Posterior cingulate gyrus (tissue), 11 donors: ENCODE results near the gene ELAVL2.
A peak's percentile ranks its signal among the peaks of the same experiment; 100 is the strongest.
"Not testable (repeated sequence)": the region's sequence is repeated elsewhere in the genome, so short reads cannot be mapped to it uniquely, and the experiment has no call there.

Experiments
- DNase-seq, 10 donors: peaks; one replicate each; pipeline versions ENCODE4 v3.0.0 to v3.0.0-alpha.2; 2020 to 2021; ENCODE audit warnings: mixed read lengths in 3 of 10
- intact Hi-C: fragments of 100-400 bp; cut with DNase I; formaldehyde crosslinking; loops from one replicate; pipeline ENCODE4 v1.15.1; 2023

Gene ELAVL2

DNA sequence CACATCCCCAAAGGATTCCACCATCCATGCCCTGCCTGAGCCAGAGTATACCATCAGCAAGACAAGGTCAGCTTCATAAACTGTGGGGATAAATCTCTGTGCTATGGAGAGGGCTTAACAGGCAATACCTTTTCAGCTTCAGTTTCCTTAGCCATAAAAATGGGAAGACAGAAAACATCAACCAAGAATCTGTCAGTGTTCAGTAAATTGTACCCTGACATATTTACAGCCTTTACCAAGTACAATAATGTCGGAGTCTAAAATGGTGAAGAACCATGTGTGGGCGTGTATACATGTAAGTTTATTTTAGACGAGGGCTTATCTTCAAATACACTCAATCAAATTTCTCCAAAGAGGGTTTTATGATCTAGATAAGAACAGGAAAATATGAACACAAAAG, 94.7 kb downstream of the ELAVL2 start:
- intact Hi-C loops = no loop called here
- DNase-seq = no peak

DNA sequence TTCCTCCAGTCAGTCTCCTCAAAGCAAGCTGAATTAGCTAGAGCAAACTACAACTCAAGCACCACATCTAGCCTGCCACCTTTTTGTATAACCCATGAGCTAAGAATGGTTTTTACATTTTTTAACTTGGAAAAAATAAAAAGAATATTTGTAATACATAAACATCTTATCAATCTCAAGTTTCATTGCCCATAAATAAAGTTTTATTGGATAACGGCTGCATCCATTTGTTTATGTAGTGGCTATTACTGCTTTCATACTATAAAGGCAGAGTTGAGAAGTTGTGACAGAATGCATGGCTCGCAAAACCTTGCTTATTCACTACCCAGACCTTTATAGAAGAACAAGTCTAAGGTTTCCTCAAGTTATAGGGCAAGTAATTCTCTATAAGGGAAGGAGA, 95.7 kb downstream of the ELAVL2 start:
- intact Hi-C loops = no loop called here
- no peak for DNase-seq

DNA sequence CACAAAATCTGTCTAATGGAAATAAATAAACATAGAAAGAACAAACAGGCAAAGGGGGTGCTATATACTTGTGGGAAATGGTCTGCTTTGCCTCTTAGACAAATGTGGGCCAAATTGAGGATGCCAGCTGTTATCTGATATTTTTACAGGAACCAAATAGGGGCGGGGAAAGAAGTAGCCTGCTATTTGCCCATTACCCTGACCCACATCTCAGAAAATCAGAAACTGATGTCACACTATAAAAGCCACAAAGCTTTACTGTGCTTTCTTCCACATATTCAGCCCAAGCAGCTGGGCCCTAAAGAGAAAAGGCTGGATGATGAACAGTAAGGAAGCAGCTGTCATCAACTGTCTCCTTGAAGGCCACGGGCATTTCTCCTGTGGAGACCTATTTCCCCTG, 97.3 kb downstream of the ELAVL2 start:
- DNase-seq = no peak
- intact Hi-C loops = no loop called here

DNA sequence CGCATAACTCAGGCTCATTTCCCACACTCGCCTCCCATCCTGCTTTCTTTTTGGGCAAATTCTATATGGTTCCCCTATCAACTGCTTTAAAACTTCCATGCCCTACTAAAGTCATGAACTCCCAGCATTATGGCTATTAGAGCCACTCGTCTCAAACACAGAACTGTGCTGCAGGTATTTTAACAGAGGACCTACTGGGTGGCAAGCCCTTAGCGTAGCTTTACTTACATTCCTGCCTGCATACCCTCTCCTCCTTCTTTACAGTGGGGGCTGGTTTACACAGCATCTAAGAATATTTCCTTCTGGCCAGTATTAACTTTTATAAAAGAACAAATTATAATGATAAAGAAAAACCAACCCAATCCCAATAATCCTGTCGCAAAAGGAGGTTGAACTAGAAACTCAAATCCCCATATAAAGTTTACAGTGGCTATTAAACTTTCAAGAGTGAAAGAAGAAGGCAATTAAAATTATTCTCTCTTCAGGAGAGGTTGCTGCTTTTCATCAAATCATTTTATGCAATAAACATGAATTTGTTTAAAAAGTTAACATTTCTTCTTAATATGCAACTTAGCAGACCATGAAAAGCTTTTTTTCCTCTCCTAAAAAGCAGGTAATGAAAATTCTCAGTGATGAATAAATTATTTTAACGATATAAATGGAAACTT, 100.6 kb downstream of the ELAVL2 start:
- intact Hi-C loops = no loop called here
- no peak for DNase-seq

DNA sequence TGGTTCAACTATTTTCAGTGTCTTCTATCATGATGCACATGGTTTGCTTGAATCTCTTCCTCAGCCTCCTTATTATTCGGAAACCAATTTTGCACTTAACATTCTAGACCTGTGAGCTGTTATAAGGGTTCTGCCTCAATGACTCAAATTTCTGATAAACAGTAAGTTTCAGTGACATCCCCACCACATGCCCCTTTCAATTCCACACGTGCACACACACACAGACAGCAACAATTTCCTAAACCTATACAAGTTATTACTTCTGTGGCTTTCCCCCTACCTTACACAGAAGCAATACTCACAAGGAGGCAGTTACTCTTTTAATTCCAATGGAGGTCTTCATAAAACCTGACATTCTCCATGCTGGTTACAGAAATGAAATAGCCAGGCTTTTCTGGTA, 102.4 kb downstream of the ELAVL2 start:
- DNase-seq = no peak
- intact Hi-C loops = no loop called here

DNA sequence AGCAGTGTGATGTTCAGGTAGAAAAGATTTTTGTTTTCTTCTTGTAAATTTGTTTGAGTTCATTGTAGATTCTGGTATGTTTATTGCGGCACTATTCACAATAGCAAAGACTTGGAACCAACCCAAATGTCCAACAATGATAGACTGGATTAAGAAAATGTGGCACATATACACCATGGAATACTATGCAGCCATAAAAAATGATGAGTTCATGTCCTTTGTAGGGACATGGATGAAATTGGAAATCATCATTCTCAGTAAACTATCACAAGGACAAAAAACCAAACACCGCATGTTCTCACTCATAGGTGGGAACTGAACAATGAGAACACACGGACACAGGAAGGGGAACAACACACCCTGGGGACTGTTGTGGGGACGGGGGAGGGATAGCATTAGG, 103.0 kb downstream of the ELAVL2 start:
- DNase-seq, intact Hi-C loops: not testable (repeated sequence)

DNA sequence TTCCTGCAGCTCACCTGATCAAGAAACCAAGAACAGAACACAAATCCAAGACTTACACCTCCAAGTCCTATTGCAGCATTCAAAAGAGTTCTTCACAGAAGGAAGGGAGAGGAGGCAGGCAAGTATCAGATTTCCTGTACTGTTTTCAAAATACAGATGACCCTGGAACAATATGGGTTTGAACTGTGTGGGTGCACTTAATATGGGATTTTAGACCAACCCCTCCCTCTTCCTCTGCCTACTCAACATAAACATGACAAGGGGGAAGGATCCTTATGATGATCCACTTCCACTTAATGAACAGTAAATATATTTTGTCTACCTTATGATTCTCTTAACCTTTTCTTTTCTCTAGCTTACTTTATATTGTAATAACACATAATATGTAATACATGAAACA, 104.6 kb downstream of the ELAVL2 start:
- intact Hi-C loops = no loop called here
- no peak for DNase-seq

DNA sequence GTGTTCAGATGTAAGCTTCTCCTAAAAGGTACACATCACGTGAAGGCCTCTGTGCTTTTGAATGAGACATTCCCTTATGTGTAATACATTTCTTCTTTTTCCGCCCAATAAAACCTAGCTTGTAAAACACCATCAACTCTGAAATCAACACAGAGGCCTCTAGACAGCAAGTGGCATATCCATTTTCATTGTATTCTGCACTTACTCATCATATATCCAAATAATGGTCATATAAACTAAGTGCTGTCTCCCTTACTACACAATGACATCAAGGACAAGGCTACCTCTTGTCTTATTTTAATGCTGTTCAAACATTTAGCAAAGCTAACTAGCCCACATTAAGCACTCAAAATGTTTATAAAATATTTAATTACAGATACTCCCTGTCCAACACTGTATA, 108.5 kb downstream of the ELAVL2 start:
- DNase-seq = no peak
- intact Hi-C loops = no loop called here

DNA sequence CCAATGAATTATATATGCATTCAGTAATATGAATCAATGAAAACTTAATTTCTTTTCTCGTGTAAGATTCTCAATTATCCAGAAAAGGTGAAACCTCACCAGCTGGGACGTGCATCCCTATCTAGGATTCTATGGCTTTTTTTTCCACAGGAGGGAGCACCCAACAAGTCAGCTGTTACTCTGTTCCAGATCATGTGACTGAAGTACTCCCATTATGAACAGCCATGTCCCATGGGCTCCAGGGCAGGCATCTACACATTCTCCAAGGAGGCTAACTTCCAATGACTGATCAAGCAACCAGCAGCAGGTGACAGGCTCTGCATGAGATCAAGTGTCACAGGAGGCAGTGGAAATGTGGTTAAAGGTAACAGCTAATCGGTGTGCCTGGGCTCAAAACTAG, 118.8 kb downstream of the ELAVL2 start:
- intact Hi-C loops = no loop called here
- no peak for DNase-seq

DNA sequence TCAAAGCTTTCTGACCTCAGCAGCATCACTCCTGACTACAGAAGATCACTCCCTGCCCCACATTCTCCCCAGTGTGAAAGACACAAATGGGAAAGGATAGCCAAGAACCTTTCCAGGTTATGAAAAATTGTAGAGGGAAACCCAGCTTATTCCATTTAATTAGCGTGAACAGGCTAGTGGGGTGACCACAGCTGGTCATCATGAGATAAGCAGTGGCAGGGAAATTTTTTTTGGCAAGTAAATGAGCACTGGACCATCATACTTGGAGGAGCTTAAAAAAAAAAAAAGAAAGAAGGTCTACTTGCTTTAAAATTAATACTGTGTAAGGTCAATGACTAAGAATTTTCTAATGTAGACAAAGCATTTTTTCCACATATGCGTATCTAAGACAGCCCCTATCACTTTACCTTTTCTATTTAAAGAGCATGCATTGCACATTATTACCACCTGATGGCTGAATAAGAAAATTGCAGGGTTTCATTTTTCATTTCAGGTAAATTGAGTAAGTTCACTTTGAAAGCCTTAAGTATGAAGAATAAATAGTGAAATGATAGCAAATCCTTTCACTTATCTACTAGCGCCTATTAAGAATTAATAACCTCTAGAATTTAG, 123.6 kb downstream of the ELAVL2 start:
- DNase-seq = no peak
- intact Hi-C loops = no loop called here

DNA sequence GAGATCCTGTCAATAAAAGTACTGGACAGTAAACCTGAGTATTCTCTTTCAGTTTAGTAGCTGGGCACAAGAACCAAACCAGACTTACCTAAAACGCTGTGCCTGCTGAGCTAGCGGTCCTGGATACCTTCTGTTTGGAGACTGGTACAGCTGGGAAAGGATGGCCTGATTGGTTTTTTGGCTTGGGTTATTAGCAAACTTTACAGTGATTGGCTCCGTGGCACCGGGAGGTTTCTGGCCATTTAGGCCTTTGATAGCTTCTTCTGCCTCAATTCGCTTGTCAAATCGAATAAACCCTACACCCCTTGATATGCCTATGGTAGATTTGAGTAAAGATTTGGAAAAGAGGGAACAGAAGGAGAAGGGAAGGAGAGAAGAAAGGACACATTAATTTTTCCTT, 124.7 kb downstream of the ELAVL2 start:
- intact Hi-C loops = no loop called here
- no peak for DNase-seq

DNA sequence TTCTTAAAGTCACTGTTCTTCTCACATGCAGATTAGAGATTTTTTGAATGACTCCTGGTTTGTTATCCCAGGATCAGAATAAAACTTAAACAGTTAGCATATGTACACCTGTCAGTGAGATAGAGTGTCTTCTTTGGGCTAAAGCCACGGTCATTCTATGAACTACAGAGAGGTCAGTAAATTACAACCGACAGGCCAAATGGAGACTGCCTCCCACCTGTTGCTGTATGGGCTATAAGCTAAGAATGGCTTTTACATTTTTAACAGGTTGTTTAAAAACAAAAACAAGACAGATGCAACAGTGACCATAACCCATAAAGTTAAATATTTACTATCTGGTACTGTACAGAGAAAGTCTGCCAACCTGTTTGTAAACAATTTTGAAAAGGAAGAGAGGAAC, 125.7 kb downstream of the ELAVL2 start:
- intact Hi-C loops = no loop called here
- DNase-seq = no peak

DNA sequence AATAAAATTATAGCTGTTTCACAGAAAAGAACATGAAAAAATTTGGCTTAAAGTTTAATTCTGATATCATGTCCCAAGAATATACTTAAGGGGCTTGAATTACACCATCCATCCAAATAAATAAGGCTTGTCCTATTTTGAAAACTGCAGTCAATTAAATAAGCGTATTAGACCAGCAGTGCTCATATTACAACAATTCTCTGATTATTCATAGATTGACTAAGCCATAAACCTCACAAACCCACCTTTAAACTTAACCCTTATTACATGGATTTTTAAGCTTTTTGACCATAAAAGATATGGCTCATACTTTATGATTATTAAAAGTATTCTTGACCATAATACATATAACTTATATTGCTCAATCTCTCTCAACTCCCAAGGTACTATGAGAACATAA, 127.9 kb downstream of the ELAVL2 start:
- DNase-seq = no peak
- intact Hi-C loops = no loop called here

DNA sequence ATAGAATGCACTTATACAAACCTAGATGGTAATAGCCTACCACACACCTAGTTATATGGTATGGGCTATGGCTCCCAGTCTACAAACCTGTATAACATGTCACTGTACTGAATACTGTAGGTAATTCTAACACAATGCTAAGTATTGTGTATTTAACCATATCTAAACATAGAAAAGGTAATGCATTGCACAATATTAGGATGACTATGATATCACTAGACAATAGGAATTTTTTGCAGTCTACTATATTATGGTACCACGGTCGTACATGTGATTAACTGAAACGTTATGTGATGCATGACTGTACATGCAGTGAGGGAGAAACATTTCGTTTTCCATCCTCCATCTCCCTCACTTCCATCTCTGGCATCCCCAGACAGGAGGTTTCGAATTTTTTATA, 130.5 kb downstream of the ELAVL2 start:
- intact Hi-C loops = no loop called here
- no peak for DNase-seq

DNA sequence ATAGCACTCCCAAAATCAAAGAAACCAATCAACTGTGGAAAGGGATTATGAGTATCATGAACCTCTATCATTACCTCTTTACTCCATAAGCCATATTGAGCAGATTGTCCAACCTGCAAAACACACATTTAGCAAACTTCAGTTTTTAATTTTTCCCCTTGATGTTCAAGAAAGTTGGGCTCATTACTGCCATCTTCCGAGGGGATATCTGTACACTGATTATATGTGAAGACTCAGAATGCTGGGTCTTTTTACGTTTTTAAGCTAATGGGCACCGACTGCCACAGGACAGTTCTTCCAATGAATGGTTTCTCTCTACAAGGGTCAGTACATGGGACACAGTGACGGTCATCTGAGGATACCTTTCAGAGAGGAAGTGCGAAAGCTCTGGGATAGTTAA, 132.7 kb downstream of the ELAVL2 start:
- no peak for DNase-seq
- intact Hi-C loops = no loop called here

DNA sequence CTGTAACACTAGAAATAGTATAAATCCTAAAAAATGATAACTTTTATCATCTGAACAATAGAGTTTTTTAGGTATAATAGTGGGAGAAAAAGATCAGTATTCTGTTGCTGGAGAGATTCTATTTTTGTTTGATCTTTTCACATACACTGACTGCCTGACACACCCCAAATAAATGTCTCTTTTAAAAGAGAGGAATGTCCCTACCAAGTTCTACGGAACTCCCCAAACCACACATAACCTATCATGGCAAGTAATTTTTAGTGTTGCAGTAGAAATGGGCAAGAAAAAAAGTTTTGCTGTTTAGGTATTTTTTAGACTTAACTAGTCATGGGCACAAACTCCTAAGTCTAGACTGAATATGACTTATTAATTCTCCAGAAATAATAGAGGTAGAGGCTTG, 139.1 kb downstream of the ELAVL2 start:
- intact Hi-C loops = no loop called here
- DNase-seq = no peak

DNA sequence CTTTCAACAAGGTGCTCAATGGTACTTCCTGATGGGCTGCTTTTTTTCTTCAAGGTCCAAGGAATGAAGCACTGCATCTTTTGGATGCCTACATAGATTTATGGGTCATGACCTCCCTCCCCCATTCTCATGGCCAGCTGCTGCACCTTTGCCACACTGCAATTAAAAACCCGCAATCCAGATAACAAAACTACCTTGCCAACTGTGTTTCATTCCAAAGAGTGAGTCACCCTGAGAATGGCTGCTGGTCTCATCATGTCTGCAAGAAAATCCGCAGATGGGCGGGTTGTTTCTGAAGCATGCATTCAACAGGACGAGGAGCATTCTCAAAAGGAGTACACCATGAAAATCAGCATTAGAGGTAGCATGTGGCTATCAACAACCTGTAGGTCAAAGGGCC, 139.8 kb downstream of the ELAVL2 start:
- no peak for DNase-seq
- intact Hi-C loops = no loop called here

DNA sequence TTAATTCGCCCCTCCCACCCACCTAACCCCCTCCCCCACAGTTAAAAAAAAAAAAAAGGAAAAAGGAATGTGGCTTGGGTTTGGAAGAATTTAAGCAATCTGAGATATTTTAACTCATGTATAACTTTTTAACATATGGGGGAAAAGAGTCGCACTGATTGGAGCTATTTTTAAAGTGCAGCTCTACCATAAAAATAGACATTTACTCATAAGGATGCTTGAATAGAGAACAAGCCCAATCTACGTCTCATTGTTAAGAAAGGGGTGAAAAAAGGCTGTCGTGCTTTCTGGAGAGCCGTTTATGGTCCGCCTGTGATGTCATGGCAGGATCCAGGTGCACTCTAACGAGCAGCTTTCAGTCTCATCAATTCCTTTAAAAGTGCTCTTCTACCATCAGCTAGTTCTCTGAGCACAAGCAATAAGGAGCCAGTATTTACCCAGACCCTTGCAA, 142.4 kb downstream of the ELAVL2 start:
- no peak for DNase-seq
- intact Hi-C loops = no loop called here

DNA sequence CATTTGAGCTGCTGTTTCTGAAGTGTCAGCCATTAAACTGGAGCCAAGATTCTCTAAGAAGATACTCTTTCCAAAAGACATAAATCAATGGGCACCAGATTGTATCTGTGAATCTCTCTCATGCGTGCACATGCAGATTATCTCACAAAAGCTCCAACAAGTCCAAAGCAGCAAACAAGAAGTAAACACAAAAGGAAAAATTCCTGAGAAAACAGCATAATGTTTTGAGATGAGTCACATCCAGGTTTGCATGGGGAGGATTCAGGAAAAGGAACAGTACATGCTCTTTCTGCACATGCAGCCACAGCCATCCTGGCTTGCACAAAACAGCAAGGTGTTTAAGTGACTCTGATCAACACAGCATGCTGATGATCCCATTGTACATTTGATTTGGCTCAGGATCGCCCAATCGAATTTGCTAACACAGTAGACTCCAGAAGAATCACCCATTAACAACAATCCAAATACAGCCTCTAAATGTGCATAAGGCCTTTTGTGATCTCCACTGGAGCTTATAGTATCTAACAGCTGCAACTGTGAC, 143.1 kb downstream of the ELAVL2 start:
- DNase-seq = peak in 2 of 10 donors; percentile 26 to 77
- intact Hi-C loops = no loop called here

DNA sequence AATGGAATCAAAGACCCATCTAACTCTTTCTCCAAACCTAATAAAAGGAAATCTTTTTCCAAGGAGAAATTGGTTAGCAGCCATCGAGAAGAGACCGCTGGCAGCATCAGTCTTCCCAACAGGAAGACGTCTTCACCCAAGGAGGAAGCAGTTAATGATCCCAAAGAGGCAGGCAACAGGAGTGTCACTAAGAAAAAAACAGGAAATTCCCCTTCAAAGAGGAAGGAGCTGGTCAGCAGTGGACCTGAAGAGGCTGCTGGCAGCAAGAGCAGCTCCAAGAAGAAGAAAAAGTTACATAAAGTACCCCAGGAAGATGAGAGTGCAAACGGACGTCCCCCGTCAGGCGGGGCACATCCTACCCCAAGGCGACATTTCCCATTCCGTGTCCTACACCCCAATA, 143.7 kb downstream of the ELAVL2 start:
- intact Hi-C loops = no loop called here
- no peak for DNase-seq

DNA sequence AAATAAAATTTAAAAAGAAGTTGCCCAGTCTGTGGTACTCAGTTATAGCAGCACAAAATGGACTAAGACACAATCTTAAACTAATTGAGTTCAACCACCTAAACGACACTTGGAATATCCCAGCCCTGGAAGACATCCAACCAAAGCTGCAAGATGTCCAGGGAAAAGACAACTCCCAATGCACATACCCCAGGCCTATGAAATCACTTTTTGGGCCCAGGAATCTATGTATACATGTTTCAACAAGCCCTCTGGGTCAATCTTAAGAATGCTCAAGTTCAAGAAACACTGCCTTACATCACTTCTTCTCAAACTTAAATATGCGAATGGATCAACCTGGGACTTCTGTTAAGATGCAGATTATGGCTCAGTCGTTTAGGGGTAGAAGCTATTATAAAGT, 148.6 kb downstream of the ELAVL2 start:
- no peak for DNase-seq
- intact Hi-C loops = no loop called here

DNA sequence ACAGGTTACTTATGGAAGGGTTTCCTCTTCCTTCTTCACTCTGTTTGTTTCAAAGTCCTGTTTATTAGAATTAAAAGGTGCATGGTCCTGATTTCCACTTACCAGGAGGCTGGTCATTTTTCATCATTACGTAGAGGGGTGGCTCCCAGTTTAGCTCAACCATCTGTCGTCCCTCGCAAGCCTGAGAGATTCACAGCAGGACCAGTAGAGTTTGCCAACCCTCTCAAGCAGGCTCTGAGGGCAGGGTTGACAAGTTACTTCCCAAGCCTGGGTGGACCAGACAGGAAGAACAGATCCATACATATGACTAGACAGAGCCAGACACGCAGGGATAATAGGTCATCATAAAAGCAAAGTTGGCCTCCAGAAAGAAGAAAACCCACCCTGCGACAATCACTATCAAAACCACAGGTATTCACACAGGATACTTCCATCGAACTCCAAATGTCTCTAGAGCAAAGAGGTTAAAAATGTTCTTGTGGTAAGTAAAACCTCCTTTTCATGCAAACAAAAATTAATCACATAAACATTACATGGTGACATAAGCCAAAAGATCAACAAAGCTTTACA, 151.9 kb downstream of the ELAVL2 start:
- no peak for DNase-seq
- intact Hi-C loops = no loop called here
